ENCODE measurements around the gene TRIM44.

GRCh38 chr11:35712533-35712932 is 50.0 kb downstream of the TRIM44 start:
- TF ChIP-seq CTCF (IDR thresholded peaks at IDR 0.05) (no peak), EP300 (IDR thresholded peaks at IDR 0.05) (no peak), POLR2A (IDR thresholded peaks at IDR 0.05) (no peak)
